Activated CD4-positive, alpha-beta T cell treated with anti-CD3 and anti-CD28 coated beads, Interleukin-2, amount 50 U/mL, for 1 hour (primary cell): Measurements from ENCODE around the gene MINDY4.

Source experiments
- DNase-seq: peaks from one replicate; pipeline ENCODE4 v3.0.0-alpha.2; 2020

MINDY4 gene

GRCh38 chr7:30934732-30935568 lies 163.7 kb downstream of the MINDY4 start:
- DNase-seq, result no peak

GRCh38 chr7:30935569-30935877 lies 164.3 kb downstream of the MINDY4 start:
- DNase-seq, result no peak

GRCh38 chr7:30936650-30937245 lies 165.5 kb downstream of the MINDY4 start:
- DNase-seq, result no peak

- DNase-seq, result no peak
Observed at GRCh38 chr7:30937416-30937815, 166.2 kb downstream of the MINDY4 start.

- DNase-seq, result peak; percentile 48
Observed at GRCh38 chr7:30938435-30939316, 167.5 kb downstream of the MINDY4 start.

- no peak for DNase-seq
Observed at GRCh38 chr7:30941582-30942323, 170.5 kb downstream of the MINDY4 start.
